ENCODE data around the gene HDDC2.

Gene HDDC2, protein sequence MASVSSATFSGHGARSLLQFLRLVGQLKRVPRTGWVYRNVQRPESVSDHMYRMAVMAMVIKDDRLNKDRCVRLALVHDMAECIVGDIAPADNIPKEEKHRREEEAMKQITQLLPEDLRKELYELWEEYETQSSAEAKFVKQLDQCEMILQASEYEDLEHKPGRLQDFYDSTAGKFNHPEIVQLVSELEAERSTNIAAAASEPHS

DNA sequence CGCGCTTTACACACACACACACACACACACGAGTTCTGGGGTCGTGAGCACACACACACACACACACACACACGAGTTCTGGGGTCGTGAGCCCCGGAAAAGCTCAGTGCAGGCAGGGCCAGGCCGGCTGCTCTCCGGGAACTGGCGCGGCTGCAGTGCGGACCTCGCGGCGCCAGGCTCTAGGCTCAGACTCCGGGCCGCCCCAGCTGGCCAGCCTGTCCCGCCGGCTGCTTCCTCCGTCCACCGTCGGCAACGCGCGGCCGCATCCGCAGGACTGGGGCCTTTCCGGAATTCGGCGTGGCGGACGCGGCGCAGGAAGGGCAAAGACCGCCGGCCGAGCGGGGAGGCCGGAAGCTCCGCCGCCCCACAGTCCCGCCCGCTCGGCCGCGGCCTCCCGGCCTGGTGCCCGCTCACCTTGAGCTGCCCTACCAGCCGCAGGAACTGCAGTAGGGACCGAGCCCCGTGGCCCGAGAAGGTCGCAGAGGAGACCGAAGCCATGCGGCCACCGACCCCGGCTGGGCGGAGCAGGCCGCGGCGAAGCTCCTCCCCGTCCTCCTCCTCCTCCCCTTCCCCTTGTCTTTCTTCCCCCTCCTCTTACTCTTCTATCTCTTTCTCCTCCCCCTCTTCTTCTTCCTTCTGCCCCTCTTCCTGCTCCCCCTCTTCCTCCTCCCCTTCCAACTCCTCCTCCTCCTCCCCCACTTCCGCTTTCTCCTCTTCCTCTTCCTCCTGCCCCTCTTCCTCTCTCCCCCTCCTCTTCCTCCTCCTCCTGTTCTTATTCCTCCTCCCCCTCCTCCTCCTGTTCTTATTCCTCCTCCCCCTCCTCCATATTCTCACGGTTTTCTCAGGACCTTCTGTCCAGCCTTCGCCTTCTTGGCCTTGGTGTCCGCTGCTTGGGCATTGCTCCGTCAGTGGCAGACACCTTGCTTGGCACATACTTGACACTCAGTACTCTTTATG is at the start of gene HDDC2:
TSS of gene HDDC2 (minus strand) at position 533 of the 957 bp plus-strand sequence. CDS start at position 498, 35 bp downstream.
- DNase-seq (ENCODE audit: low read depth in 1 of 2, low spot score in 1 of 2): peak; percentile 24 to 25

DNA sequence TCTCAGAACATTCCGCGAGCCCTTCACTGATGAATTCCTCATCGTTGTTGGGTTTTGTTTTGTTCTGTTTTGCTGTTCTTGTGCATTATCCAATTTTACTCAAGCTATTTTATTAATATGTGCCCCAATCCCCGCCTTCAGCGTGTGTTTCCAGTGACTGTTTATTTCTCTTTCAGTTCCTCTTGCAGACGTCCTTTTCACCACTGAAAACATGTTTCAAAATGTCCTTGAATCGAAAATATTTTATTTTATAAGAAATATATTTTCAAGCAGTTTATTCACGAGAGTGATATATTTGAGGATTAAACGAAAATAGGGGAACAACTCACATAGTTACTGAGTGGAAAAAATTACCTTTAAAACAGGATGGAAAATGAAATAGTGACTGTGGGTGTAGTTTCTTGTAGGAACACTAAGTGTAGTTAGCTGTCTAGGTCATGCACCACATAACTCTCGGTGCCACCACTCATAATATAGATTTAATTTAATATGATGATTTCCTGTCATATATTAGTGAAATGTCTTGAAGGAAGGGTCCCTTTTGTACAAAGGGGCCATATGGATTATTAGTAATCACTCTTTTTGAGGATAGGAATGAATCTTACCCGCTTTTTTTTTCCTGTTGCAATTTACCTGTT is 45.3 kb upstream of the HDDC2 start:
- DNase-seq (ENCODE audit: low read depth in 1 of 2, low spot score in 1 of 2): no peak

DNA sequence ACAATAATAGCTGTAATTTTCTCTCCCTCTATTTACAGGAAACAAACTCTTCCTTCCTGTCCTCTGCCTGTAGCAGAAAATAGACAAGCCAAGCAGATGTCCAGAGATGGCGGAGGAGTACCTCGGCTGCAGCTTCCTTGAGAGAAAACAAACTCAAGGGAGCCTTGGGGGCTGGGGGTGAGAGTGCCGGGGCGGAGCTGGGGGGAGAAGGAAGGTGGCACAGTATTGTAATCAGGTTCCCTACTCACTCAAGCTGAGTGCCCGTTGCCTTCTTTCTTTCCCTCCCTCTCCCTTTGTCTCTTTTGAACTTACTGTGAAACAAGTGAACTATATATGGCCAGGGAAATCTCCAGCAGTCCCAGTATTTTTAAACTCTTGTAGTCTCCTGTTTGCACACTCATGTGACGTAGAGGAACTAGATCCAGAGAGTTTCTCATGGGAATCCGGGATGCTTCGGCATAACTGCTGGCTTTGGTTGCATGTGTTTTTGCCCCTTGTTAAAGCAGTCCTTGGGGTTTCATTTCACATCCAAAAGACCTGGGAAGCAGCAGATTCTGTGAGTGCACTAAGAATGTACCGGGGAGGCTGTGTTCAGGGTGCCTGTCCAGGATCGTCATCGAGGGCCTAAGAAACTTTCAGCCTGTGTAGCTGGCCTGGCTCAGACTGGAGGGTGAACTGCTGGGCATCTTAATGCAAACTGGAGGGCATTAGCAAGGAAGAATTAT is 44.6 kb upstream of the HDDC2 start:
- DNase-seq (ENCODE audit: low read depth in 1 of 2, low spot score in 1 of 2): no peak

DNA sequence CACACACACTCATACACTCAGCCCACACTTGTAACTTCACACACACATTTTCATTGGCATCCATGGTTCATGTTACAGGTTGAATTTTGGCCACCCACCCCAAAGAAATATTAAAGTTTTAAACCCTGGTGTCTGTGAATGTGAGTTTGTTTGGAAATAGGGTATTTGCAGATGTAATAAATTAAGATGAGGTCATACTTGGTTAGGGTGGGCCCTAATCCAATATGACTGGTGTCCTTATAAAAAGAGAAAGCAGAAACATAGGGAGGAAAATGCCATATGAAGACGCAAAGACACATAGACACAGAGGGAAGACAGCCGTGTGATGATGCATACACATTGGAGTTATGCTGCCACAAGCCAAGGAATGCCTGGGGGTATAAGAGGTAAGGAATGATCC is 39.7 kb upstream of the HDDC2 start:
- no peak for DNase-seq (ENCODE audit: low read depth in 1 of 2, low spot score in 1 of 2)

DNA sequence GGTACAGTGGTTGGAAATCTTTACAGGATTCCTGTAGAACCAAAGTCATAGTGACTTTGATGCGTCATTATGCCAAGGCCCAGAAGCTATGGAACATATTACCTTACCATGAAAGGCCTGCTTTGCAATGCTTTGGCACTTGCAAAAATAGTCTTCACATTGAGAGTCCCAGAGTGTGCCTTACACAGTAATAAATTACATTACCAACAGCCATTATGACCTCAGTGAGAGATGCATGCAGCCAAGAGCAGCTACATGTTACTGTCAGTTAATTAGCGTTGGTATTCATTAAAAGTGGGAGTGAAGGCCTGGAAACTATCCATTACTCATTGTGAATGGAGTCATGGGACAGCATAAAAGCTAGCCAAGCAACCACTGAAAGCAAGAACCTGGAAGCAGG is 39.2 kb upstream of the HDDC2 start:
- no peak for DNase-seq (ENCODE audit: low read depth in 1 of 2, low spot score in 1 of 2)

DNA sequence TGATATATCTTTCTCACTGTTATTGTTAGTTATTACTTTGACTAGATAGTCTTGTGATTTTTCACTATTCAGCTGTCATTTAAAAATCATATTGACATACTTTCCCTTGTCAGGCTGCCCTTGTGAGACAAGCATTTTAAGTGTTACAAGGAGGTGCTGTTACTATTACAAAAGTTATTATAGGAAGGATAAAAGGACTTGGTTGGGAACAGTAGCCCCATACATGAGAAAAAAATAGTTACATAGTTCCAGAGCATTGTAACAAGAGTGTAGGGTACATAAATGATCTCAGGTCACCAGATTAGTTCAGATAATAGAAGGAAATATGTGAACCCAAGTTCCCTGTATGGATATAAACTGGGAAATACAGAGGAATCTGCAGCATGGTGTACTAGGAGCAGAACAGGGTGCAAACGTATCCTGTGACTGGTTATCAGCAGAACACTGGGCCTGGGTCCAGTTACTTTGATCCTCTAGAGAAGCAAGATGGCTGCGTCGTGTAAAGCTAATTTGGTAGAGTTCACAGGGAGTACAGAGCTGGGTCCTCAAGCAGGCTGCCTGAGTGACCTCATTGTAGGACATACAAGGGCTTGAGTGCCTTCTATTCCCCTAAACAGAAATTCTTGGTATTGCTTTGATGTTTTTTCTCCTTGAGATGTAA is 38.5 kb upstream of the HDDC2 start:
- no peak for DNase-seq (ENCODE audit: low read depth in 1 of 2, low spot score in 1 of 2)

DNA sequence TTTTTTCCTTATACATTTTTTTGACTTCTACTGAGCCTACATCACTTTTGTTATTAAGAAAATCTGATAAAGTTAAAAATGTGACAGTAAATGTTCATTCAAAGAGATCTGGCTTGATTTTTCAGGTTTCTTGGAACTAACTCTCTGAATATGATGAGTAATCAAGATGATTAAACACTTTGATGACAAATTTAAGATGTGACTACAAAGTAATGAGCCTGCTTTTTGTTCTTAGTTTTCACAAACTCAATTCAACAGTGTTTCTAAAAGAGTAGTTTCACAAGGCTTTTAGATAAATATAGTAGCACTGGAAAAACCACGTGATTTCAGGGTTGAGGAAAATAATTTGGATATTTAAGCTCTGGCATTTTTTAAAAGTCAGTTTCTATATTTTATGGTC is 37.9 kb upstream of the HDDC2 start:
- DNase-seq (ENCODE audit: low read depth in 1 of 2, low spot score in 1 of 2): no peak

DNA sequence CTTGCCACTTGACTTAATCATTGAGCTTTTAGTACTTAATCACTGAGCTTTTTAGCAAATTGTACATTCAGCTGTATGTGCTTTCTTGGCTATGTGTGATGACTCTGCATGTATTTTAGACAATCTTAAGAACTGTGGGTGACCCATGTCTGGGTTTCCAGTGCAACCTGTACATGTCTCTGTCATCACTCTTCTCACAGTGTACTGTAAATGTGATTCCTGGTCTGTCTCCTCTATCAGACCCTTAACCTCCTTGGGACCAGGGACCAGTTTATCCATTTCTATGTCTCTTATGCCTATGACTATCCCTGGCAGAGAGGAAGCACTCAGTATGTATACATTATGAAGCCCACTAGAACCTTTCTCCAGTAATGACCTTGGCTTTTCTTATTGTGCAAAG is 36.6 kb upstream of the HDDC2 start:
- no peak for DNase-seq (ENCODE audit: low read depth in 1 of 2, low spot score in 1 of 2)

DNA sequence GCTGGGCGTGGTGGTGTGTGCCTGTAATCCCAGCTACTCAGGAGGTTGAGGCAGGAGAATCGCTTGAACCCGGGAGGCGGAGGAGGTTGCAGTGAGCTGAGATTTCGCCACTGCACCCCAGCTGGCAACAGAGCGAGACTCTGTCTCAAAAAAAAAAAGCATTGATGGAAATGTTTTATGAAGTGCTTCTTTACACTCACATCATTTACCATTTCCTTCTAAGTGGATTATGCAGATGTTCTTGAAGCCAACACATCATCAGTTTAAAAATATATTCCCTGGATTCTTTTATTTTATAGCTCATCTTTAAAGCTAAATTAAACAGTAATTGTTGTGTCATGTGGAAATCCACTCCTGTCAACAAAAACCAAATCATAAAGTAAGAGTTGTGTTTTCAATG is 35.9 kb upstream of the HDDC2 start:
- no peak for DNase-seq (ENCODE audit: low read depth in 1 of 2, low spot score in 1 of 2)

DNA sequence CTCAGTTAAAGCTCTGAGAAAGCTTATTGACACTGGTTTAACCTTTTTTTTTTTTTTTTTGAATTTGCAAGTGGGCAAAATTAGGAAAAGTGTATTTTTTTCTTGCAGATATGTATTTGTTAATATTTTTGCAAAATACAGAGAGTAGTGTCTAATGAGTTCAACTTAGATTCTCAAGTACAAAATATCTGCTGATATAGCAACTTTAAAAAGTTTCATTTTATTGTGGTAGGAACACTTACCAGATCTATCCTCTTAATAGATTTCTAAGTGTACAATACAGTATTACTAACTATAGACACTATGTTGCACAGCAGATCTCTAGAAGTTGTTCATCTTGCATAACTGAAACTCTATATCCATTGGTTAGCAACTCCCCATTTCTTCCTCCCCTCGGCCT is 30.9 kb upstream of the HDDC2 start:
- no peak for DNase-seq (ENCODE audit: low read depth in 1 of 2, low spot score in 1 of 2)

DNA sequence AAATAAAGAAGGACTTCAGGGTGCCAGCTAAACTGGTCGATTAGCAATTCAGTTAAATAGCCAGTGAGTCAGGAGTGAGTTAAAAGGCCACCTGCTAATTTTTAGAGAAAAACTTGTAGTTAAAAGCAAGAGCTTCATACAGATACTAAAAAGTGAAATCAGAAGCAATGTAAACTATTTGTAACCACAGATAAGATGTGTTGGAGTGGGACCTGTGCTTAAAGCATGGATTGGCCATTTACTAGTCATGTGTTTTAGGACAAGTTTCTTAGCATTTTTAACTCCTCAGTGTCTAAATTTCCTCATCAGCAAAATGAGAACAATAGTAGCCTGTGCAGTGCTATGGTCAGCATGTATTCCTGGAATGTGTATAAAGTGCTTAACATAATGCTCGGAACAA is 23.8 kb upstream of the HDDC2 start:
- no peak for DNase-seq (ENCODE audit: low read depth in 1 of 2, low spot score in 1 of 2)

DNA sequence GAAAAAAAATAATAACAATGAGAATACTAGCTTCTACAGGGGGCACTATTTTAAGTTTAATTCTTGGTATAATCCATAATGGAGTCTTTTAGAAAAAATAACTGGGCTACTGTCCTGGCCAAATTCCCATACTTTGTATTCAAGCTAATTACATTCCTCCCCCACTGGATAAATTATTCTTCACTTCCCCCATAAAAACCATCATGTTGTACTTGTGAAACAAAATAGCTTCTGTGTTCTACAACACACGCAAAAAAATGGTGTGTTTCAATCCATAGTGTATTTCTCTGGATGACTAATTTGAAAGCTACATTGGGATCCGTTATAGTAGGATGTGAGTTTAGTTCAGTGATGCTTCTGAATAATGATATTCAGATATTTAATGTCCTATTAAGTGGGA is 21.6 kb upstream of the HDDC2 start:
- no peak for DNase-seq (ENCODE audit: low read depth in 1 of 2, low spot score in 1 of 2)

DNA sequence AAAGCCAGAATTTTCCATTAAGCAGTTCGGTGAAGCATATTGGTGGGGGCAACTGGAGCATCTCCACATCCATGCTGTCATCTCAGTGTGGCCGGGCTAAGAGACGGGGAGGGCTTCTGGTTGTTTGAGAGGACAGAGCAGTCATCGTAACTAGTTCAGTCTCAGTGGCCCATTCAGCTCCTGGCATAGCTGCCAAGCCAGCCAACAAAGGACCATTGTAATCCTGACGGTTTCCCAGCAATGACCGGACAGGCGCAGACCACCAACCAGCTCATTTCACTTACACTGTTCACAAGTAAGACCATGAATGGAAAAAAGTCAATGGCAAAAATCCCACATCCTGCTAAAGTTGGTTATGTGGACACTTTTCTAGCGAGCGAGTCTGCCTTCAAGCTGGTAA is 14.9 kb upstream of the HDDC2 start:
- no peak for DNase-seq (ENCODE audit: low read depth in 1 of 2, low spot score in 1 of 2)

DNA sequence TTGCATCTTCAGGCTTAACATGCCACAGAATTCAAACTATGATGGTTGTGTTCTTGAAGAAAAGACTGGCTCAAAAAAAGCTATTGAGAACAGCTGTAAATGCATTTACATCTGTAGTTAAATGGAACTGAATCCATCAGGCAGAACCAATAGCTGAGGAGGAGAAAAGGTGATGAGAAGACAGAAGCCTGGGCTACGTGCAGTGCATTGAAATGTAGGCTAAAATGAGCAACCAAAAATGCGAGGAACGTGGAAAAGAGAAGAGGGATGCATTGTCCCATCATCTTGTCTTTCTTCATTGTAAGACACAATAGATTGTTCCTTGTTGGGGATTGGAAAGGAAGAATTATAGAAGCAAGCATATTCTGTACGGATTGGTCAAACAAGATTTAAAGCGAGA is 13.8 kb upstream of the HDDC2 start:
- DNase-seq (ENCODE audit: low read depth in 1 of 2, low spot score in 1 of 2): no peak

DNA sequence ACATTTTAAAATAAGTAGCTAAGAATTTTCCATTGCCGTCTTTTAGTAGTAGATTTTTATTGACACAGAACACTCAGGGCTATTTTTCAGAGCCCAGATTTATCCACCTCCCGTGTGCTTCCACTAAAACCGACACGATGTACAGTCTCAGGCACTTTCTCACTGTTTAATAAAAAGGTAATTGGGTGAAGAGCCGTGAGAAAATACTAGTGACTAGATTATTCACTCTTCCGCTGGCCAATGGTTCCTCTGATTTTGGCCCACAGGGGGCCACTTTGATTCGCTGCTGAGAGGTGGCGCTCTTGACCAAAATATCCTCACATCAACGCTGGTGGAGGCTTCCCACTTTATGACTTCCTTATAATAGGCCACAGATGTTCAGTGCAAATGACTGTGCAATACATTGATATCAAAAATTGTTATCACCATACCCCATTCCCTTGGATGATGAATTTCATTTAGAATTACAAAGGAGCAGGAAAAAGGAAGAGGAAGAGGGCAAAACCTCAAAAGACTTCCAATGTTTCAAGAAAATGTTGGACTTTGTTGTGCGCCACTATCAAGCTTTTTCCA is 12.3 kb upstream of the HDDC2 start:
- DNase-seq (ENCODE audit: low read depth in 1 of 2, low spot score in 1 of 2): peak in 1 of 2 donors; percentile 25

DNA sequence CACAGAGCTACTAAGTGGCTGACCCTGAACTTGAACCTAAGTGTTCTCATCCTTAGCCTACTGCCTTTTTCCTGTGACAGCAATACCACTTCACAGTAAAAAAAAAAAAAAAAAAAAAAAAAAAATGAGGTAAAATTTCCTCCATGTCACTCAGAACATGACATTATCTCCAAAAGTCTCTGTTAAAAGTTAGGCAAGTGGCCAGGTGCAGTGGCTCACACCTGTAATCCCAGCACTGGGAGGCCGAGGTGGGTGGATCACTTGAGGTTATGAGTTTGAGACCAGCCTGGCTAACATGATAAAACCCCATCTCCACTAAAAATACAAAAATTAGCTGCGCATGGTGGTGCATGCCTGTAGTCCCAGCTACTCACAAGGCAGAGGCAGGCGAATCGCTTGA is 11.2 kb upstream of the HDDC2 start:
- DNase-seq (ENCODE audit: low read depth in 1 of 2, low spot score in 1 of 2): no peak

DNA sequence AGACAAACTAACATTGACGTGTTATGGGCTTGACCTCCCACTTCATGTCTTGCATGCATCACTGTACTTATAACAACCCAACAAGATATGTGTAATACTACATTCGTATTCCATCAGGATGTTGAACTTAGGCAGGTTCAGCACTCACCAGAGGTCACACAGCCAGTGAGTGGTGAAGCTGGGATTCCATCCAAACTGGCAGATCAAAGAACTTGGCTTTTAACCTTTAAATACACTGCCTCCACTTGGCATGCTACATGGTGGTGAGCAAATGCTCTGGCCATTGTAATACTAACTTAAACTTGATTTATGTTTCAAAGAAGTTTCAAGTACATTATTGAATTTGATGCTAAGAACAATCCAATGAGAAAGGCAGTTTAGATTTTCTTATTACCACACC is 10.7 kb upstream of the HDDC2 start:
- DNase-seq (ENCODE audit: low read depth in 1 of 2, low spot score in 1 of 2): no peak

DNA sequence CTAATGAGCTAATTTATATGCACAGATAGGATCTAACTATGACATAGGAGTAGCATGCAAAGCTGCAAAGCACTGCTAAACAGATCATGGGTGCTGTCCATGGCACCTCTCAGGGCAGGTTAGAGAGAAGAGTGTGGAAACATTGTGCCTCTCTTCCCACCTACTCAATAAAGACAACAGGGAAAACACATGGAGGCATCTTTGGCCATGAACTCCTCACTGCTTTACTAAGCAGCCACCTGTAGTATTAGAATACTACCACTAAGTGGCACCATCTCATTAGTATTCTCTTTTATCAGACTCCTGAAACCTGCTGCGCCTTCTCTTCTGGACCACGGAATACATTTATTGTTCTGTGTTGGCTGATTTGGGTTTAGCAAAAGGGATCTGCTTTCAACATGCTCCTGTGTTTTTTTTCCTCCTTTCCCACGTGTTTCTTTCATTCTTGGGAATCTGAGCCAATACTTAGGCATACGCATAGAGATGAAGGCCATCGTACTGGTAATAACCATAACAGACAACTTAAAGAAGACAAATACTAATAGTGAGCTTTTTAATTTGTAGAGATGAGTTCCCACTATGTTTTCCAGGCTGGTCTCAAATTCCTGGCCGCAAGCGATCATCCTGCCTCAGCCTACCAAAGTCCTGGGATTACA is 9.4 kb upstream of the HDDC2 start:
- DNase-seq (ENCODE audit: low read depth in 1 of 2, low spot score in 1 of 2): peak in 1 of 2 donors; percentile 10

DNA sequence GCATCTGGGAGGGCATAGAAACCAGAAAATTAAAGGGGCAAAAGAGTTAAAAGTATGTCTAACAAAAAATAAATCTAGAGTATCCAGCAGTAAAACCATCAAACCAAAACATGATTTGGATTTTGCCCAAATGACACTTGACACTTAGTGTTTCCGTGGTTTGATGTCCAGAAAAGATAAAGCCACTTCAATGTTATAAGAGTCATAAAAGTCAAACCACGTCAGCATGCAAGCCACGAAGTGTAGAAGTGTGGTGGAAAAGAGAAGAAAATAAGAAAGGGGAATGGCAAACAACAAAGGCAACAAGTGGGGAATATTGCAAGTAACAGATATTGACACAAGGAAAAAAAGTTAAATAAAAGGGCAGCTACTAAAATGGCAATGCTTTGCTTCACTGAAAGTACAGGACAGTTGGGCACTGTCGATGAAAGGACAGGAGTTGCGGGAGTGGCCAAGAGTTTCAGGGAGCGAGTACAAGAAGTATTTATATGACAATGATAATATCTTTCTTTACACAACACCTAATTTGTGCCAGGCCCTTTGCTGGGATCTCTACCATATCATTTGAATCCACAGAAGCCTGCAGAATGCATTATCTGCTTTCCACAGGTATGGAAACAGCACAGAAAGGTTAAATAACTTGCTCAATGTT is 6.3 kb upstream of the HDDC2 start:
- no peak for DNase-seq (ENCODE audit: low read depth in 1 of 2, low spot score in 1 of 2)
